ENCODE results near the gene SEMA3F.

Gene SEMA3F

GRCh38 chr3:50132421-50133282, 22.5 kb upstream of the SEMA3F start:
- no peak overlapping the region for H3K4me3 ChIP-seq (ENCODE audit: low read depth, low read length)
- no peak for TF ChIP-seq CTCF (IDR thresholded peaks at IDR 0.05; ENCODE audit: borderline replicate concordance, insufficient read depth, low read depth, low read length)

GRCh38 chr3:50133283-50133615, 21.9 kb upstream of the SEMA3F start:
- no peak for TF ChIP-seq CTCF (IDR thresholded peaks at IDR 0.05; ENCODE audit: borderline replicate concordance, insufficient read depth, low read depth, low read length)
- no peak overlapping the region for H3K4me3 ChIP-seq (ENCODE audit: low read depth, low read length)

GRCh38 chr3:50134367-50134766, 20.8 kb upstream of the SEMA3F start:
- TF ChIP-seq CTCF (IDR thresholded peaks at IDR 0.05; ENCODE audit: borderline replicate concordance, insufficient read depth, low read depth, low read length): no peak
- no peak overlapping the region for H3K4me3 ChIP-seq (ENCODE audit: low read depth, low read length)

GRCh38 chr3:50135964-50136363, 19.2 kb upstream of the SEMA3F start:
- H3K4me3 ChIP-seq (ENCODE audit: low read depth, low read length): no peak overlapping the region
- TF ChIP-seq CTCF (IDR thresholded peaks at IDR 0.05; ENCODE audit: borderline replicate concordance, insufficient read depth, low read depth, low read length): no peak

GRCh38 chr3:50136714-50137405, 18.3 kb upstream of the SEMA3F start:
- no peak overlapping the region for H3K4me3 ChIP-seq (ENCODE audit: low read depth, low read length)
- no peak for TF ChIP-seq CTCF (IDR thresholded peaks at IDR 0.05; ENCODE audit: borderline replicate concordance, insufficient read depth, low read depth, low read length)

- no peak for TF ChIP-seq CTCF (IDR thresholded peaks at IDR 0.05; ENCODE audit: borderline replicate concordance, insufficient read depth, low read depth, low read length)
- no peak overlapping the region for H3K4me3 ChIP-seq (ENCODE audit: low read depth, low read length)
Observed at GRCh38 chr3:50137531-50137930, 17.6 kb upstream of the SEMA3F start.

All from GM12875 (cell line).